Measurements from ENCODE around the gene PRKG1. TPM values are rescaled to one million over a fixed set of nuclear protein-coding genes. Genes with fewer than 3 reads are reported as not detected.

Gene PRKG1
- total and polyA plus RNA-seq, 2 experiments from 2014 or later, result 18.2 to 21.1 TPM

- H3K9me3 Mint-ChIP-seq, result no peaks in the 10 kb centered on the region
- ATAC-seq, result no peak
Observed at GRCh38 chr10:51100221-51100620, 25.9 kb downstream of the PRKG1 start.

DNA sequence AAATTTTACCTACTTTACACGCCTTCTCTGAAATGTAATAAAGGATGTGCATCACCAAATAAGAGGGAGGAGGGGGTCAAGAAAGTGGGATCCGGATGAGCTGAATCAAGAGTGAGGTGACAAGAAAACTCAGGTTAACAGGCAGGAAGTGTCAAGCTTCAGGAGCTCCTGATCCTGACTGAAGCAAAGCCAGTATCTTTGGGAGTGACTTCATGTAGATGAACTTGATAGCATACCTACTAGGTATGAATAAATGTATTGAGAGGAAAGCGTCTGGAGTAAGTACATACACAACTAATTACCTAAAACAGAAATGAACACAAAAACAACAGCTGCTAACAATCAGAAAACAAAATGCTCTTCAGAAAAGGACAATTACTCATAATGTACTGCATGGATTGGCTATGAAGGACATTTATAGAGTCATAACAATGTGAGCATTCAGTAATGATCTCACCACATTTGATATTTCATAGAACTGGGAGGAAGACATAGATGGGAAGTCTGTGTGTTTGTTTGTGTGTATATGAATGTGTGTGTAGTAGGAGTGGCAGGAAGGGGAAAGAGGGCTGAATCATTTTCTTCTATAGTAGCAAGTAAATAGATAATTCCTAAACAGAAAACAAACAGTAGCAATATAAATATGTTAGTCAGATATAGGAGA, 29.4 kb downstream of the PRKG1 start:
- Histone ChIP-seq H3K9me2 (ENCODE audit: insufficient read depth) (no peaks in the 10 kb centered on the region), H3K79me2 (replicated peaks; ENCODE audit: insufficient read depth) (no peaks in the 10 kb centered on the region), H3F3A (replicated peaks; ENCODE audit: low read depth) (no peaks in the 10 kb centered on the region), H3K36me3 (ENCODE audit: insufficient read depth) (no peaks in the 10 kb centered on the region), H3K4me1 (ENCODE audit: insufficient read depth) (no peaks in the 10 kb centered on the region), H2AFZ (no peak overlapping the region), H4K20me1 (replicated peaks; ENCODE audit: insufficient read depth) (no peaks in the 10 kb centered on the region), H3K27ac (ENCODE audit: low read depth) (no peak overlapping the region), H3K4me3 (no peak overlapping the region), H3K27me3 (ENCODE audit: insufficient read depth) (no peaks in the 10 kb centered on the region), H3K4me2 (no peak overlapping the region)
- H3K36me3 Mint-ChIP-seq (ENCODE audit: low read depth), result no peaks in the 10 kb centered on the region
- ATAC-seq (no peak), DNase-seq (ENCODE audit: low spot score) (no peak)
- H3K27me3 Mint-ChIP-seq (ENCODE audit: insufficient read depth, low read depth, poor library complexity), result no peaks in the 10 kb centered on the region
- no peak overlapping the region for H3K27ac Mint-ChIP-seq
- H3K4me3 Mint-ChIP-seq, result no peak overlapping the region
- H3K4me1 Mint-ChIP-seq, result peaks cover 10% of the 10 kb centered on the region; the same call in 2 of the 3 replicates
- H3K9me3 Mint-ChIP-seq, result no peaks in the 10 kb centered on the region
- no peak for TF ChIP-seq POLR2AphosphoS5 (IDR thresholded peaks at IDR 0.05; ENCODE audit: low read depth)
- no peak for TF ChIP-seq CREB1 (CRISPR knock-in tag; IDR thresholded peaks at IDR 0.05; ENCODE audit: low read depth)
- TF ChIP-seq, protein P1, sequence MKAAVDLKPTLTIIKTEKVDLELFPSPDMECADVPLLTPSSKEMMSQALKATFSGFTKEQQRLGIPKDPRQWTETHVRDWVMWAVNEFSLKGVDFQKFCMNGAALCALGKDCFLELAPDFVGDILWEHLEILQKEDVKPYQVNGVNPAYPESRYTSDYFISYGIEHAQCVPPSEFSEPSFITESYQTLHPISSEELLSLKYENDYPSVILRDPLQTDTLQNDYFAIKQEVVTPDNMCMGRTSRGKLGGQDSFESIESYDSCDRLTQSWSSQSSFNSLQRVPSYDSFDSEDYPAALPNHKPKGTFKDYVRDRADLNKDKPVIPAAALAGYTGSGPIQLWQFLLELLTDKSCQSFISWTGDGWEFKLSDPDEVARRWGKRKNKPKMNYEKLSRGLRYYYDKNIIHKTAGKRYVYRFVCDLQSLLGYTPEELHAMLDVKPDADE (IDR thresholded peaks at IDR 0.05), result no peak
- no peak for TF ChIP-seq ZNF331 (CRISPR knock-in tag; IDR thresholded peaks at IDR 0.05; ENCODE audit: low read depth)
- TF ChIP-seq ZNF114 (CRISPR knock-in tag; IDR thresholded peaks at IDR 0.05), result no peak
- no peak for TF ChIP-seq EZH2 (IDR thresholded peaks at IDR 0.05; ENCODE audit: low read depth, unreplicated experiment)

More at GRCh38 chr10:51100221-51100620, 25.9 kb downstream of the PRKG1 start:
- Histone ChIP-seq H3K27me3 (ENCODE audit: insufficient read depth) (no peaks in the 10 kb centered on the region), H3K36me3 (ENCODE audit: insufficient read depth) (no peaks in the 10 kb centered on the region), H3K4me1 (ENCODE audit: insufficient read depth) (no peaks in the 10 kb centered on the region; the same call in 1 of the 2 replicates), H3F3A (replicated peaks; ENCODE audit: low read depth) (no peaks in the 10 kb centered on the region), H2AFZ (no peak overlapping the region), H3K79me2 (replicated peaks; ENCODE audit: insufficient read depth) (no peaks in the 10 kb centered on the region), H3K4me2 (no peak overlapping the region), H3K9me2 (ENCODE audit: insufficient read depth) (no peaks in the 10 kb centered on the region), H3K4me3 (no peak overlapping the region), H4K20me1 (replicated peaks; ENCODE audit: insufficient read depth) (no peaks in the 10 kb centered on the region), H3K27ac (ENCODE audit: low read depth) (no peak overlapping the region)
- peaks cover 10% of the 10 kb centered on the region; the same call in 2 of the 3 replicates for H3K4me1 Mint-ChIP-seq
- no peak for DNase-seq (ENCODE audit: low spot score)
- no peak for TF ChIP-seq REST (IDR thresholded peaks at IDR 0.05; ENCODE audit: unreplicated experiment)
- no peak for TF ChIP-seq CREB1 (CRISPR knock-in tag; IDR thresholded peaks at IDR 0.05; ENCODE audit: low read depth)
- no peak for TF ChIP-seq JUNB (IDR thresholded peaks at IDR 0.05; ENCODE audit: unreplicated experiment)
- no peak for TF ChIP-seq POLR2AphosphoS5 (IDR thresholded peaks at IDR 0.05; ENCODE audit: low read depth)
- no peak for TF ChIP-seq NANOG (IDR thresholded peaks at IDR 0.05; ENCODE audit: borderline replicate concordance)
- no peak for TF ChIP-seq EZH2phosphoT487 (IDR thresholded peaks at IDR 0.05; ENCODE audit: unreplicated experiment)
- no peaks in the 10 kb centered on the region for H3K36me3 Mint-ChIP-seq (ENCODE audit: low read depth)
- no peak overlapping the region for H3K4me3 Mint-ChIP-seq
- H3K27me3 Mint-ChIP-seq (ENCODE audit: insufficient read depth, low read depth, poor library complexity), result no peaks in the 10 kb centered on the region
- H3K27ac Mint-ChIP-seq, result no peak overlapping the region

Data from GM23338 (cell line).